Measurements from ENCODE around the gene MRNIP. TPM values are rescaled to one million over a fixed set of nuclear protein-coding genes. Genes with fewer than 3 reads are reported as not detected.

Gene MRNIP
- total and polyA plus RNA-seq, 2 of the 8 experiments (the other 6 are each of a cell fraction or from before 2014, with no cell fraction given) = 29.6 TPM

DNA sequence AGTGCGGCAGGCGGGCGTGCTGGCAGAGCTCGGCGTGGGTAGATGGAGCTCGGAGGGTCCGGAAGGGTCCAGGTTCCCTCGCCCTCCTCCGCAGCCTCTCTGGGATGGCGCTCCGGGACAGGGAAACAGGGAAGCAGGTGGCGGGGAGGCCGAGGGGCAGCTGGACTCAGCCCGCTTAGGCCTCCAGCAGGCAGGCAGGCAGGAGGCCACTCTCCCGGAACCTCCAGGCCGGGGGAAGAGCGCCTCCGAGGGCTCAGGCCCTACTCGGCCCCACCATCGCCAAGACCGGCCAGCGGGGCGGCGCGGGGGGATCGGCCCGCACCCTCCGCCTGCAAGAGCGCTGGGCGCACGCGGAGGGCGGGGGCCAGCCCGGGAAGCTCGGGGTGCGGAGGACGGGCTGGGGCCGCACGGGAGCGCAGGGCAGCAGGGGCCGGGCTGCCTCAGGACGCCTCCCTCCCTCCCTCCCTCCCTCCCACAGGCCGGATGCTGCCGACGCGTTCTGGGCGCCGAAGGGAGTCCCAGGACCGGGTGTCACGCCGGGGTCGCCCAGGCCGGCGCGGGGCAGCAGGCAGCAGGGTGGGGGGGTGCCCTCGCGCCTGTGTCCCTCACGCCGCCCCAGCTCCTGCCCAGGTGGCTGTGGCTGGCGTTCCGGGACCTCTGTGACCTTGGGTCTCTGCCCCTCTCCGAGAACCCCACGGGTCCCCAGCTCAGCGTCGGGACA is 52.9 kb downstream of the MRNIP start:
- CTCF ChIA-PET (ENCODE audit: partially characterized antibody) = interaction anchor here (0.9 to 1.2 kb wide), 3 partner anchors 9 to 32 kb away, joined by 3 to 4 read pairs (median 4); partner anchors contain the start of gene SQSTM1
- peak overlapping the region in 3 of 4 experiments; percentile 55 to 77 (median 58); a peak in 5 of 7 replicates for H3K9ac ChIP-seq (replicated peaks in 1 of 4; ENCODE audit: extremely low read depth in 1 of 4, low read depth in 3 of 4, low read length in 3 of 4)
- no peak for FAIRE-seq
- H3K27ac ChIP-seq (ENCODE audit: low read depth, low read length) = no peak overlapping the region; the same call in 1 of the 2 replicates
- no peak overlapping the region for H2BK120ac ChIP-seq (replicated peaks; ENCODE audit: low read depth, low read length)
- H3K18ac ChIP-seq (ENCODE audit: extremely low read depth, low read length) = peak overlapping the region; percentile 60
- peaks cover 10% of the 10 kb centered on the region; the same call in 1 of the 2 replicates for H3K23me2 ChIP-seq (ENCODE audit: low read depth, low read length)
- H3K36me3 ChIP-seq (ENCODE audit: control insufficient read depth in 2 of 4, insufficient read depth in 4 of 4, low read length in 3 of 4) = peaks cover 0 to 4% (median 0%) of the 10 kb centered on the region in 4 experiments; a peak in 2 of 8 replicates
- peak overlapping the region; percentile 58 to 78 (median 66) for H3K4me3 ChIP-seq (ENCODE audit: extremely low read depth in 1 of 4, insufficient read depth in 2 of 4, low read depth in 3 of 4, low read length in 4 of 4)
- H4K91ac ChIP-seq (replicated peaks; ENCODE audit: insufficient read length, low read length) = peak overlapping the region; percentile 84
- POLR2A ChIA-PET (ENCODE audit: partially characterized antibody) = interaction anchor here (0.6 to 16.9 kb wide), 6 partner anchors 10 to 182 kb away, joined by 3 to 207 read pairs (median 4); partner anchors contain the start of genes HNRNPH1, LTC4S and SQSTM1
- H4K20me1 ChIP-seq (replicated peaks in 1 of 2; ENCODE audit: control insufficient read depth in 1 of 2, insufficient read depth in 2 of 2, low read length in 2 of 2) = peaks cover 8 to 23% of the 10 kb centered on the region in 2 experiments
- H3K4ac ChIP-seq (replicated peaks; ENCODE audit: insufficient read length, low read depth, low read length) = peak overlapping the region; percentile 65
- H2AFZ ChIP-seq (ENCODE audit: low read length) = no peak overlapping the region
- peak overlapping the region; percentile 75 to 82 for H3K4me2 ChIP-seq (ENCODE audit: insufficient read depth in 1 of 2, low read depth in 2 of 2, low read length in 2 of 2)
- H3K56ac ChIP-seq (replicated peaks; ENCODE audit: insufficient read length, low read depth, low read length) = peak overlapping the region; percentile 30
- H4K8ac ChIP-seq (ENCODE audit: extremely low read depth, insufficient read depth, low read length) = peak overlapping the region; percentile 85
- peaks cover 0 to 22% of the 10 kb centered on the region in 2 experiments; a peak in 2 of 4 replicates for H3K79me2 ChIP-seq (ENCODE audit: control insufficient read depth in 1 of 2, insufficient read depth in 2 of 2, low read length in 2 of 2)
- peaks cover 0 to 32% (median 30%) of the 10 kb centered on the region in 4 experiments; a peak in 6 of 7 replicates for H3K4me1 ChIP-seq (replicated peaks in 1 of 4; ENCODE audit: control insufficient read depth in 3 of 4, insufficient read depth in 4 of 4, low read length in 3 of 4)
- no peaks in the 10 kb centered on the region for H3K27me3 ChIP-seq (replicated peaks in 1 of 4; ENCODE audit: control insufficient read depth in 3 of 4, extremely low read depth in 1 of 4, insufficient read depth in 3 of 4, low read length in 3 of 4)
- no peak overlapping the region; the same call in 1 of the 2 replicates for H2BK15ac ChIP-seq (ENCODE audit: low read length)
- no peak overlapping the region for H3K23ac ChIP-seq (ENCODE audit: insufficient read length)
- peaks cover 11% of the 10 kb centered on the region for H3K79me1 ChIP-seq (ENCODE audit: low read depth, low read length)
- H2BK12ac ChIP-seq (ENCODE audit: low read depth, low read length) = peak overlapping the region; percentile 17; the same call in 1 of the 2 replicates
- H4K5ac ChIP-seq (ENCODE audit: insufficient read length, low read depth, low read length) = peak overlapping the region; percentile 73
- 20% methylated on average over 29 of the region's 65 CpGs; no CpG with 5 or more reads in 1 of the 2 experiments for WGBS, 2 experiments (ENCODE audit: extremely low coverage in 1 of 2, insufficient coverage in 1 of 2, insufficient read length in 1 of 2, insufficient replicate concordance in 2 of 2, low coverage in 1 of 2, low lambda C conversion rate in 2 of 2, missing lambda C conversion rate in 1 of 2)
- H2AK5ac ChIP-seq (ENCODE audit: low read depth, low read length) = no peak overlapping the region
- TF ChIP-seq JUND (IDR thresholded peaks at IDR 0.05; ENCODE audit: low read length) (no peak), CHD1 (IDR thresholded peaks at IDR 0.05; ENCODE audit: low read depth, low read length) (no peak), PHF8 (conservative IDR thresholded peaks at IDR 0.05; ENCODE audit: low read depth, low read length) (peak; percentile 12; the same call in 1 of the 2 replicates)
- TF ChIP-seq, protein P1, sequence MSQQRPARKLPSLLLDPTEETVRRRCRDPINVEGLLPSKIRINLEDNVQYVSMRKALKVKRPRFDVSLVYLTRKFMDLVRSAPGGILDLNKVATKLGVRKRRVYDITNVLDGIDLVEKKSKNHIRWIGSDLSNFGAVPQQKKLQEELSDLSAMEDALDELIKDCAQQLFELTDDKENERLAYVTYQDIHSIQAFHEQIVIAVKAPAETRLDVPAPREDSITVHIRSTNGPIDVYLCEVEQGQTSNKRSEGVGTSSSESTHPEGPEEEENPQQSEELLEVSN (IDR thresholded peaks at IDR 0.05) = 0 out of 2 replicates have a peak, but pooled peaks have one; percentile 9
- H3K14ac ChIP-seq (ENCODE audit: insufficient read length) = no peak overlapping the region
- peak overlapping the region; percentile 85; the same call in 1 of the 2 replicates for H2BK5ac ChIP-seq (ENCODE audit: low read depth, low read length)
- no peak overlapping the region for H2BK20ac ChIP-seq (ENCODE audit: low read length)
- no peaks in the 10 kb centered on the region for H3K9me3 ChIP-seq (ENCODE audit: insufficient read depth in 2 of 2, low read depth in 1 of 2, low read length in 1 of 2)
- no peak for DNase-seq (ENCODE audit: low read depth in 1 of 2, low spot score in 2 of 2)

Measured in H1 (cell line).